ENCODE results near the gene GLI2. TPM values are rescaled to one million over a fixed set of nuclear protein-coding genes. Genes with fewer than 3 reads are reported as not detected.

GLI2 gene
- total and polyA plus RNA-seq, 12 donors, result 0.37 to 1.7 (median 1.0) TPM

GRCh38 chr2:120746144-120746543 is 10.5 kb downstream of the GLI2 start:
- intact Hi-C loops (cut with DNase I), result loop anchor here in 1 of 10 donors (10.0 kb wide), 1 partner anchor 199 kb away; no protein-coding TSS in a partner anchor
- H3K9me3 ChIP-seq, result no peaks in the 10 kb centered on the region
- TF ChIP-seq CTCF (IDR thresholded peaks at IDR 0.05), result no peak
- H3K27me3 ChIP-seq, result peaks cover 4 to 44% (median 35%) of the 10 kb centered on the region in 7 donors
- no peak overlapping the region for H3K4me3 ChIP-seq
- DNase-seq (peak in 1 of 2 donors; percentile 2), ATAC-seq (no peak)
- 91 to 92% methylated on average over 4 of the region's 4 CpGs for WGBS, 2 donors
- no peak overlapping the region for H3K27ac ChIP-seq
- peaks cover 0 to 7% (median 0%) of the 10 kb centered on the region in 9 donors for H3K4me1 ChIP-seq
- H3K36me3 ChIP-seq, result no peaks in the 10 kb centered on the region

GRCh38 chr2:120747281-120747680 is 11.6 kb downstream of the GLI2 start:
- no peak for TF ChIP-seq CTCF (IDR thresholded peaks at IDR 0.05)
- Histone ChIP-seq H3K27ac (no peak overlapping the region), H3K4me1 (no peaks in the 10 kb centered on the region), H3K27me3 (peaks cover 4 to 32% (median 23%) of the 10 kb centered on the region in 7 donors), H3K4me3 (no peak overlapping the region), H3K9me3 (no peaks in the 10 kb centered on the region), H3K36me3 (no peaks in the 10 kb centered on the region)
- DNase-seq (no peak), ATAC-seq (no peak)
- intact Hi-C loops (cut with DNase I), result loop anchor here in 1 of 10 donors (10.0 kb wide), 1 partner anchor 198 kb away; no protein-coding TSS in a partner anchor
- WGBS, 2 donors, result 93 to 98% methylated on average over 2 of the region's 2 CpGs

GRCh38 chr2:120747706-120748105 is 12.0 kb downstream of the GLI2 start:
- intact Hi-C loops (cut with DNase I), result loop anchor here in 1 of 10 donors (10.0 kb wide), 1 partner anchor 197 kb away; no protein-coding TSS in a partner anchor
- H3K27ac ChIP-seq, result no peak overlapping the region
- peaks cover 4 to 28% (median 19%) of the 10 kb centered on the region in 7 donors for H3K27me3 ChIP-seq
- ATAC-seq (no peak), DNase-seq (no peak)
- H3K4me1 ChIP-seq, result no peaks in the 10 kb centered on the region
- WGBS, 2 donors, result 96 to 97% methylated on average over 7 of the region's 7 CpGs
- TF ChIP-seq CTCF (IDR thresholded peaks at IDR 0.05), result no peak
- no peaks in the 10 kb centered on the region for H3K9me3 ChIP-seq
- H3K4me3 ChIP-seq, result no peak overlapping the region
- H3K36me3 ChIP-seq, result no peaks in the 10 kb centered on the region

GRCh38 chr2:120748310-120748709 is 12.6 kb downstream of the GLI2 start:
- intact Hi-C loops (cut with DNase I), result loop anchor here in 1 of 10 donors (10.0 kb wide), 1 partner anchor 196 kb away; no protein-coding TSS in a partner anchor
- H3K9me3 ChIP-seq, result no peaks in the 10 kb centered on the region
- 89 to 93% methylated on average over 3 of the region's 3 CpGs for WGBS, 2 donors
- H3K36me3 ChIP-seq, result no peaks in the 10 kb centered on the region
- no peak for TF ChIP-seq CTCF (IDR thresholded peaks at IDR 0.05)
- no peaks in the 10 kb centered on the region for H3K4me1 ChIP-seq
- no peak for DNase-seq
- H3K27ac ChIP-seq, result no peak overlapping the region
- peaks cover 0 to 22% (median 13%) of the 10 kb centered on the region in 7 donors for H3K27me3 ChIP-seq
- no peak overlapping the region for H3K4me3 ChIP-seq
- ATAC-seq, result no peak

Data from heart right ventricle (tissue), 16 donors.